SK-N-SH (cell line): ENCODE measurements around the gene LTBP2.

Source experiments
- EZH2phosphoT487 ChIP-seq: fragments of 200-600 bp; sonication (generic); IDR thresholded peaks from 2 replicates; pipeline ENCODE4 v1.6.1; 2017; ENCODE audit warnings: low read depth, mixed run types, mild to moderate bottlenecking, antibody characterized with exemption, moderate library complexity, borderline replicate concordance
- FOXM1 ChIP-seq: IDR thresholded peaks from 2 replicates; pipeline ENCODE4 v1.4.0; 2012; ENCODE audit warnings: low read depth, mild to moderate bottlenecking
- SIN3A ChIP-seq: IDR thresholded peaks from 2 replicates; pipeline ENCODE4 v1.6.1; 2012; ENCODE audit warnings: low read depth, mild to moderate bottlenecking, low read length, moderate library complexity, borderline replicate concordance
- TAF1 ChIP-seq: IDR thresholded peaks from 2 replicates; pipeline ENCODE4 v1.6.1; 2012; ENCODE audit warnings: low read depth, mild to moderate bottlenecking, low read length, moderate library complexity, borderline replicate concordance
- YY1 ChIP-seq: IDR thresholded peaks from 2 replicates; pipeline ENCODE4 v1.4.0; 2012; ENCODE audit warnings: low read depth, mild to moderate bottlenecking
- TF ChIP-seq, protein P1 (sequence below): fragments of 200-600 bp; sonication (generic); IDR thresholded peaks from 2 replicates; pipeline ENCODE4 v1.6.1; 2017; ENCODE audit warnings: antibody characterized with exemption, mild to moderate bottlenecking, moderate library complexity

DNA sequence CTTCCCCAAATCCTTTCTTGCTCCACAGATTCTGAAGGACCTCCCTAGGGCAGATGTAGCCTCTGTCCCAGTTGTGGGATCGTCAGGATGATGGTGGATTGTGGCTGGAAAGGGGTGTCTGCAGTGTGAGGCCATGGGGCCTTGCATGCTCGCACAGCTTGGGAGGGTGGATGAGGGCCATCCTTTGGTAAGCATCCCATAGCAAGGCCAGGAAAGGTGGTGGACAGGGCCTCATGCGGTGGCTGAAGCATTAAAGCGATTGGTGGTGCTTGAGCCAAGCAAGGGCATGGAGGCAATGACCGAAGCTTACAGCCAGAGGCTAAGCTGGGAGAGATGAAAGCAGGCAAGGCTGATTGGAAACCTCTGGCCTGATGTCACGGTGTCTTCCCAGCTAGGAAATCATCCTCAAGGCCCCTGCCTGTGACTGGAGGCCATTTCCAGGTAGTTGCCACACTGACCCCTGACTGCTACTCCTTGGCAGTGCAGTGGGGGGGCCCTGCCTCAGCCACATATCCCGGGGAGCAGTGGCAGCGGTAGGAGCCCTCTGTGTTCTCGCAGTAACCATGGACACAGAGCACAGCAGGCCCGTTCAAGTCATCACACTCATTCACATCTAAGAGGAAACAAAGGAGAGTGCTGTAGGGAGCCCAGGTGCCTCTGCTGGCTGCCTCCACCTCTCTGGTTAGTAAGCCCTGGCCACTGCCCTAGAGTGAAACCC, 111.5 kb downstream of the LTBP2 start:
- TF ChIP-seq YY1 (no peak), EZH2phosphoT487 (no peak), FOXM1 (no peak), SIN3A (no peak), TAF1 (no peak)
- TF ChIP-seq, protein P1, sequence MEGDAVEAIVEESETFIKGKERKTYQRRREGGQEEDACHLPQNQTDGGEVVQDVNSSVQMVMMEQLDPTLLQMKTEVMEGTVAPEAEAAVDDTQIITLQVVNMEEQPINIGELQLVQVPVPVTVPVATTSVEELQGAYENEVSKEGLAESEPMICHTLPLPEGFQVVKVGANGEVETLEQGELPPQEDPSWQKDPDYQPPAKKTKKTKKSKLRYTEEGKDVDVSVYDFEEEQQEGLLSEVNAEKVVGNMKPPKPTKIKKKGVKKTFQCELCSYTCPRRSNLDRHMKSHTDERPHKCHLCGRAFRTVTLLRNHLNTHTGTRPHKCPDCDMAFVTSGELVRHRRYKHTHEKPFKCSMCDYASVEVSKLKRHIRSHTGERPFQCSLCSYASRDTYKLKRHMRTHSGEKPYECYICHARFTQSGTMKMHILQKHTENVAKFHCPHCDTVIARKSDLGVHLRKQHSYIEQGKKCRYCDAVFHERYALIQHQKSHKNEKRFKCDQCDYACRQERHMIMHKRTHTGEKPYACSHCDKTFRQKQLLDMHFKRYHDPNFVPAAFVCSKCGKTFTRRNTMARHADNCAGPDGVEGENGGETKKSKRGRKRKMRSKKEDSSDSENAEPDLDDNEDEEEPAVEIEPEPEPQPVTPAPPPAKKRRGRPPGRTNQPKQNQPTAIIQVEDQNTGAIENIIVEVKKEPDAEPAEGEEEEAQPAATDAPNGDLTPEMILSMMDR = no peak
